Right kidney (tissue), 1 donor: ENCODE measurements around the gene RGS6.
A peak's percentile ranks its signal among the peaks of the same experiment; 100 is the strongest.

Experiments
- DNase-seq: peaks from one replicate; pipeline ENCODE4 v3.0.0-alpha.2; 2016

Gene RGS6

DNA sequence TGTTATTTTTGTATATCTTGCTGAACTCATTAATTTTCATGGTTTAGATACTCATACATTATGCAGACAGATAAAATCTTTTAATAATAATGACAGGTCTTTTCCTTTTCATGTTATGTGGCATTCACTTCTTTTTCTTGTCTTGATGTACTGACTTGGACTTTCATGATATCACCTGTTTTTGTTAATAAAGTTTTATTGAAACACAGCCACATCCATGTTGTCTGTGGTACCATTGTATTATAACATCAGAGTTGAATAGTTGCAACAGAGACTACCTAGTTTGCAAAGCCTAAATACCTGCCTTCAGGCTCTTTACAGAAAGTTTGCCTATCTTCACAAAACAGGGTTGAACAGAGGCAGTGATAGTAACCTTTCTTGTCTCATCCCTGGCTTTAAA lies 85.1 kb downstream of the RGS6 start:
- no peak for DNase-seq

DNA sequence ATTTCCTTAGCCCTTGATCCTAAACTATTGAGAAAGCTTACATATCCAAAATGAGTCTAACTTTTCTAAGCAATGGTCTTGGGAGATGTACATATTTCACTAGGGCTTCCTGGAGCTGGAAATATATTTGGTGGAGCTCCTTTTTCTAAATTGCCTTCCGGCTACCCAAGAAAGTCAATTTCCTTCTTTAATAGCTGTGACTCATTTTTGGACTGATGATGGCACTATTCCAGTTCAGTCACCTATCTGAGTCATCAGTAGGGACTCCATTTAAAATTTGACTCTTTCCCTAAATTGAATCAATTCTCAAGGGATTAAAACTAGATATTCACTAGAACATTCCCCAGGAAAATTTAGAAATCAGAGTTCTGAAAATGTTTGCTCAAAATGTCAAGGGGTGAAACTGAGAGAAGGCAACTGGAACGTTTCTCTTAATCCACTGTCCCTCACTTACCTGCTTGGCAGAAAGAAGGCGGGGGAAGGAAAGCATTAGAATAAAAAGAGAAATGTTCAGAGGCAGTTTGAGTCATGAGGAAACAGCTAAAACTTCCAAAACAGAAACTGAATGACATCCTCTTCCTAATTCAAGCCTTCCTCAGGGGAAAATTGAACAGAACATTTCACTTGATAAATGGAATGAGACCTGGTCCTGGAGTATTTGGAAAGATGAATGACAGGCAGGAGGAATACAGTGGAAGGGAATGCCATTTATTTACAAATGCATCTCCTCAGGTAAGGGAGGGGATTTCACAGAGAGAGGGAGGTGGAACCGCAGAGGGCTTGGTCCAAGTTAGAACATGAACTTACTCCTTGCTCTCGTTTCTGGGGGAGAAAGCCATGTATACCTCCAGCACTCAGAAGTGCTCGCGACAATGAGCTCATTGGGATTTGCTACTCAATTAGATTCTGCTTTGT lies 91.2 kb downstream of the RGS6 start:
- DNase-seq = no peak

DNA sequence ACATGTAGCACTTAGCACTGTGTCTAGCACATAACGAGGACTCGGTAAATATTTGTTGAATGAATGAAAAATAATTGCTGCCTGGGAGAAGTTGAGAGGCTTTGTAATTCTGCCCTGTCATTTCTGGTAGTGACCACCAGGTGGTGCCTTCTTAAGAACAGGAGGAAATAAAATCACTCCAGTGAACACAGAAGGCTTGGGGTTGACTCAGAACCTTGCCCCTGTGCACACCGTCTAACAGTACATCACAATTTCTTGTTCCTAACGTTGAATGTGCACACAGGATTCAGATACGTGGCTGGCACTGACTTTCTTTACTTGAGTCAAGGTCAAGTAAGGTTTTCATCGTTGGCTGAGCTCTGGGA lies 91.8 kb downstream of the RGS6 start:
- DNase-seq = peak; percentile 11

DNA sequence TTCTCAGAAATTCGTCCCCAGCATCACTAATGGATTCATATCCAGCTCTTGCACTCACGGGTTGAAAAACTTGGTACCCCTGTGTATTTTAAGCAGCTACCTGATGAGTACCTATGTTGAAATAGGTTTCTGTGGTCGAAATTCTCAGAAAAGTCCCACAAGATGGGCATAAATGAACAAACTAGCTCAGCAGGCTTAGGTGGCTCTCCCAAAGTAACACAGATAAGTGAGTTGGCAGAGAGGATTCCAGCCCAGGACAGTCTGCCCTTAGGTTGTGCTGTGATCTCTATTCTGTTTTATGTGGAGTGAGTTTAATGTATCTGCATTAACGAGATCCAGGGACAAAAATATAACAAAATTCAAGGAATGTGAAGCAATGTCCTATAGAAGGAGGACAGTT lies 92.3 kb downstream of the RGS6 start:
- no peak for DNase-seq

DNA sequence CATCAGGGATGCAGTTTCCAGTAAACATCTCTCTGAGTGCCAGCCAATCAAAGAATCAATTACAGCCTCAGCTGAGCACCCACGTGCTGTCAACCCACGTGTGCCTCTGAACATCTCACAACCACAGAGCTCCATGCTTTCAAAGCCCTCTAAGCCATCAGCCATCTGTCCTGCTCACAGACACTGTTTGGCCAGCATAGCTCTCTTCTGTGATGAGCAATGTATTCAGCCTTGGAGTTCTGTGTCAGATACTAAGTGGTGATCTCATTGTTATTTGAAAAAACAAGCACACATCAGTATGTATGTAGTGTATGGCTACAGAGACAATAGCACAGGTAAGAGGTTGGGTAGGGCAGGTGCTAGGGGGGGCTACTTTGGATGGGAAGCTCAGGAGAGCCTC lies 94.3 kb downstream of the RGS6 start:
- no peak for DNase-seq

DNA sequence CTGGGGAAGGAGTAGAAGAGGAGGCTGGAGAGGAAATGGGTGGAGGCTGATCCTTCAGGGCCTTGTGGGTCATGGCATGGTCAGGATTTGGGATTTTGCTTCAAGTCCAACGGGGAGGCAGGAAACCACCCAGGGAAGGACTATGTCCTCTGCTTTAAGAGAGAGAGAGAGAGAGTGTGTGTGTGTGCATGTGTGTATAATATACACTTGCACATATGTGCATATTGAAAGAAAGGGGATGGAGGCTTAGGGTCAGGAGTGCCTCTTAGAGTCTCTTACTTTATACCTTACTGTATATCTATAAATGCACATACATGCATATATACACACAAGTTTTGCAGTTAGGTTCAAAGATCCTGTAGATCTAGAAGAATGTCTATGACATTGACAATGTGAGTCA lies 94.8 kb downstream of the RGS6 start:
- no peak for DNase-seq

DNA sequence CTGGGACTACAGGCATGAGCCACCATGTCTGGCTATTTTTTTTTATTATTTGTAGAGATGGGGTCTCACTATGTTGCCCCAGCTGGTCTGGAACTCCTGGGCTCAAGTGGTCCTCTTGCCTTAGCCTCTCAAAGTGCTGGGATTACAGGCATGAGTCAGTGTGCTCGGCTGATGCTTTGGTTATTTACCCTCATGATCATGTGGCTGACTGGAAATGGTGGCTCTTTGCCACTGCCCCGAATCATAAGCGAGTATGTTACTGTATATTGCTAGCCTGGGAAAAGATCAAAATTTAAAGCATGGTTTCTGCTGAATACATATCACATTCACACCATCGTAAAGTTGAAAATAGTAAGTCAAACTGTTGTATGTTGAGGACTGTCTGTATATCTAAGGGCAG lies 101.1 kb downstream of the RGS6 start:
- DNase-seq = no peak

DNA sequence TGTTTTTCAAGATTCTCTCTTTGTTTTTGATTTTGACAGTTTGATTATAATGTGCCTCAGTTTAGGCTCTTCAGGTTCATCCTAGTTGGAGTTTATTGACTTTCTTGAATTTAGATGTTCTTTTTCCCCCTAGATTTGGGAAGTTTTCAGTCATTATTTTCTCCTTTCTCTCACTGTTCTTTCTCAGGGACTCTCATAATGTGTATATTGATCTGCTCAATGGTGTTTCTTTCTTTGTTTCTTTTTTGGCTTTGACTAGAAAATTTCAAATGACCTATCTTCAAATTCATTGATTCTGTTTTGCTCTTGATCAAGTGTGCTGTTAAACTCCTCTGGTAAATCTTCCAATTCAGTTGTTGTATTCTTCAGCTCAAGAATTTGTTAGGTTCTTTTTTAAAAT lies 108.3 kb downstream of the RGS6 start:
- DNase-seq = no peak

DNA sequence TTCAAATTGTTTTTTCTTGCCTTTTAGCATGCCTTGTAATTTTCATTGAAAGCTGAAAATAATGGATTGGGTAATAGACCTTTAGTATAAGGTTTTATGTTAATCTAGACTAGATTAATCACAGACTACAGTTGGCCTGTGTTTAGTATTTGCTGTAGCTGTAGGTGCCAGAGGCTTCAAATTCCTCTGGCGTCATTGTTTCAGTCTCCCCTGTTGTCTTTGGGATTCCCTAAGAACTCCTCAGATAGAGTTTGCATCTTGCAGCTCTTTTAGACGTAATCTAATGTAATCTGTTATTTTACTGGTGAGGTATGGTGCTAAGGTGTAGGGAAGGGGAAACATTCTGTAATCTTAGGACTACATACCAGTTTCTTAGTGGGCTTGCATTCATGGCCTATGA lies 113.0 kb downstream of the RGS6 start:
- DNase-seq = no peak

DNA sequence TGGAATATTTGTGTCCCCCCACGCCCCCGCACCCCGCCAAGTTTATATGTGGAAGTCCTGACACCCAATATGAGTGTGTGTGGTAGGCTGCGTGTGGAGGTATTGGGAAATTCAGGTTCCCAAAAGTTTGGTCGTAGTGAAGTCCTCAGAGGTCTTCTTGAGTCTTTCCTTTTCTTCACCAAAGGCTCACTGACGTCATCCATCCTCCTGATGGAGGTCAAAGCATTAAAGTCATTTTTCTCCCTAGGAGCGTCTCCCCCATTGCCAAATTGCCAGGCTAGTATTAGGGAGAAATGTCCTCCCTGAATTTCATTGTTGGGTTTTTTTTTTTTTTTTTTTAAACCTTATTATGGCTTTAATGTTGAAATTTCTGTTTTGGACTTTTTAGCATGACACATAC lies 113.7 kb downstream of the RGS6 start:
- no peak for DNase-seq

DNA sequence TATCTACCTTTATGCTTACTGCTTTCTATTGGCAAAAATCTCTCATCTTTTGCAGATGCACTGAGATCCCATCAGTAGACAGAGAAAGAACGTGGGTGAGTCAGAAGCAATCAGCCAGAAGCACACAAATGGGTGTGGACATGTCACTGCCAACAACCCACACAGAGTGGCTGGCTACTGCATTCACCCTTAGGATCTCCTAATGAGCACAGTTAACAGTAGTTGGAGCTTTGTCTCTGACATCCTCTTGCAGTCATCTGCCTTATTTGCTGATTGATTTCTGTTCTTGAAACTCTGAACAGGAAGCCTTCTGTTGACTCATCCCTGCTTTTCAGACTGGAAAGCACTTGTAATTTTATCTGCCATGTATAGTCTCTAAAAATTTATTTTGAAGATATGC lies 117.2 kb downstream of the RGS6 start:
- DNase-seq = no peak

DNA sequence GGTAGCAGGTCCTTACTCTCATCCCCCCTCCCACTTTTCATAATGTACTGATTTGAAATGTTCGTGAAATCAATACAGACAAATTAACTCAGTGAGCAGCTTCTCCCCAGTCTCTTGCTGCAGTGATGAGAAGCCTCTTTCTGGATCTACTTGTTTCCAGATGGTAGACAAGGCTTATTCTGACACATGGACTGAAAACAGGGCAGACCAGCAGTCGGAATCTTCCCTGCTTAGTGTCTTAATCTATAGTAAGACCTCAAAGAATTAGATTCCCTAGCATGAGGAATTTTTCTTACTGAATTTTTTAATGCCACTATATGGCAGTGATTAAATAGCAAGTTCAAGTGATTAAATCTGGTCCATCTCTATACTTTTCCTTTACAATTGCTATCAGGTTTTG lies 120.1 kb downstream of the RGS6 start:
- DNase-seq = no peak

DNA sequence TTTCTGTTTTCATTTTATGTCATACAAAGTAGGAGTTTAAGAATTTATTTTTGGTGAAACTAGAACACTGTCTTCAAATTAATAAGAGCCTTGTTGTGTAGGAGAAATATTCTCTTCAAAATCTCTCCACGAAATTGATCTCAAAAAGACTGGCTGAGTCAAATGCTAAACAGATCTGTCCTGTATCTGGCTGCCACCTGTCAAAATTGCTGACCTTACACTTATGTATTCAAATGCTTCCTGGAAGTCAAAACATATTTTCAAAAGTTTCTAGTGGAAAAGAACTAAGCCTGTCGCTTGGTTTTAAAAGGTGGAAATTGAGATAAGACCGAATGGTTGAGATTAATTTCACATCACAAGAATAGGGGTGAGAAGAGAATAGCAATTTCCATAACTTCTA lies 121.4 kb downstream of the RGS6 start:
- DNase-seq = no peak

DNA sequence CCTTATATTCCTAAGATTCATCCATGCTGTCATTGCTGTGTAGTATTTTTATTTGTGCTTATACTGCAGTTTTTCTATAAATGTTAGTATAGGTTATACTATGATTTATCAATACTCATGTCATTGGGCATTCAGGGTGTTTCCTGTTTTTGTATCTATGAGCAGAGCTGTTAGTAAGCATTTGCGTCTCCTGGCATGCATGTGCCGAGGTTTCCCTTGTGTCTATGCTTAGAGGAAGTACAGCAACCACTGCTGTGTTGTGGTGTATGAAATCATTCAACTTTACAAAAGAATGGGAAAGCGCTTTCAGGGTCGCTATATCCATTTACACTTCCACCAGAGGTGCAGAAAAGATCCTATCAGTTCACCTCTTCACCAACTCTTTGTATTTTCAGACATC lies 122.7 kb downstream of the RGS6 start:
- no peak for DNase-seq

DNA sequence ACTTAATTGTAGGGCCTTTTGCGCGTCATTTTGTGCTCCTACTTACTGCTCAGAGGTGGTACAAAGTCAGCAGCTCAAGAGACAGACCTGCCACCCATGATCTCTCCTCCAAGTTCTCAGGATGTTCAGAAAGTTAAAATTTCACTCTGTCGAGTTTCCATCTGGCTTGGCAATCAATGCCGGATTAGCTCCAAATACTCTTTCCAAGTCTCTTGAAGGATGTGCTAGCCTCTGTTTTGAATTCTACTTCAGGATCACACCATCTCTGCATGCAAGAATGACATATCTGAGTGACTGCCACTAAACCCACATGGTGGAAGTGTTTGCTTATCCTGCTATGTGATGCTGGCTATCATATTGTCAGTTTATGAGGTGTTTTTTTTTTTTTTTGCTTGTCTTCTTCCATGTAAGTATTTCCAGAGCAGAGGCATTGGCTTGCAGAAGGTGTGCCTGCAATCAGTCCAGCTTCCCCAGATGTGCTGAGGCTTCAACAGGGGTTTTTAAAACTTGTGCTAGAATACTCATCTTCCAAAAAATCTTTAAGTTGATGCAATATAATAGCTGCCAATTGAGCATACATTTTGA lies 125.6 kb downstream of the RGS6 start:
- no peak for DNase-seq

DNA sequence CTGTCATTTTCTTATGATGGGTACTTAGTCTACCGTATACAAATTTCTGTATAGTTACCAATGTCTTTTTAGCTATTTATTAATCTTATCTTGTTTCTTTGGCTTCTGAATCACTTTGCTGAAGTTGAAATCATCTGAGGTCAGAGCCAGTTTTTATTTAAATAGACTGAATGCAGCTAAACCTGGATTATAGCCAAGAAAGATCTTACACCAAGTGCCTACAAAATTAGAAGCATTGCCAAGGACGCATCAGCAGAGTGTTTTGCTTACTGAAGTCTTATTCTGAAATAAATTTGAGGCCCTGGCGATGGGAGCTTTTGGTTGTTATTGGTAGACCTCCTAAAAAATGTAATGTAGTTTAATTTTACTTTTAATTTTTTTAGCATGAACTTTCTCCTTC lies 128.2 kb downstream of the RGS6 start:
- no peak for DNase-seq

DNA sequence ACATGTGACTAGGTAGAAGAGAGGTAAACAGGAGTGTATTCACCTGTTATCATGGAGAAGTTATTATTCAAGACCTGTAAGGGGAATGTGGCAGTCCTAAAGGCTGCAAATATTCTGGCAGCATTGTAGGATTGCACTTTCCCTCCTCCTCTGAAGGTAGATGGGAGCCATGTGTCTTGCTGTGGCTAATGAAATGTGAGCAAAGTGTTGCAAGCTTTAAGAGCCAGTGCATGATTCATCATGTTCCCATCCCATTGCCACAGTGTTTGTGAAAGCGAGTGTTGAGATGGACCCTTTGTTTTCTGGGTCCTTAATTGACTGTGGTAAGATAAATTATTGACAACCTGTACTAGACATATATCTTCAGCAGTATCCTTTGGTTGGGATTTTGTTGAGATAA lies 128.7 kb downstream of the RGS6 start:
- DNase-seq = no peak

DNA sequence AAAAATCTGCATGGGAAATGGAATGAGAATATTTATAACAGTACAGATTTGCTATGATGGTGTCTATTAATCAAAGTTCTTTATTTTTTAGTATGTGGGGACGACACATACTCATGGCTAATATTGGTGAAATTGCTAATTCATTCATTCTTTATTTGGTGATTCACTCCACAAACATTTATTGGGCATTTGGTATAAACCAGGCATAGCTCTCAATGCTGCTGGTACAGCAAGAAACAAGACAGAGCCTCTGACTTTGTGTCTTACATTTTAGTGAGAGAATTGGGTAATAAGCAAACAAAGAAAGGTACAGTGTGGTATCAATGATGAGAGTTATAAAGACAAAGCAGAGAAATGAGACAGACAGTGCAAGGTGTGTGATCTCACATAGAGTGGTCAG lies 129.5 kb downstream of the RGS6 start:
- no peak for DNase-seq

DNA sequence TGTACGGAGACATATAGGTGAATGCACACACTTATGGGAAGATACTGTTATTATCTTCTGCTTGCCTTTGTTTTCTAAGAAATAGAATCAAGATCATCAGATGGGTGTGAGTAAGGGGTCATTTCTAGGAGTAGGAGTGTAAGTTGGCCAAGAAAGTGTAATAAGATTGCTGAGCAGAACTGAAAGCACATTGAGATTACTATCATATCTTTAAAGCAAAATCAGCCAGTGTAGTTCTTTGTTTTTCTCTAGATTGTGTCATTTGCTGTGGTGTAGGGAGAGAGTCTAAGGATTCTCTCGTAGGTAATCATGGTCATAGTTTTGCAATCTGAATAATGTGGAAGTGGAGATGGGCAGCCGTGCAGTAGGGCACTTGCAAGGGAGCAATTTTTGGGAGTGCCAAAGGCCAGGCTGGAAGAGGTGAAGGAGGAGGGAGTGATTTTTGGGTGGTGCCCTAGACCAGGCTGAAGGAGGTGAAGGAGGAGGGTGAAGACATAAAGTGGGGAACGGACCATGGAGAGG lies 131.6 kb downstream of the RGS6 start:
- DNase-seq = no peak

DNA sequence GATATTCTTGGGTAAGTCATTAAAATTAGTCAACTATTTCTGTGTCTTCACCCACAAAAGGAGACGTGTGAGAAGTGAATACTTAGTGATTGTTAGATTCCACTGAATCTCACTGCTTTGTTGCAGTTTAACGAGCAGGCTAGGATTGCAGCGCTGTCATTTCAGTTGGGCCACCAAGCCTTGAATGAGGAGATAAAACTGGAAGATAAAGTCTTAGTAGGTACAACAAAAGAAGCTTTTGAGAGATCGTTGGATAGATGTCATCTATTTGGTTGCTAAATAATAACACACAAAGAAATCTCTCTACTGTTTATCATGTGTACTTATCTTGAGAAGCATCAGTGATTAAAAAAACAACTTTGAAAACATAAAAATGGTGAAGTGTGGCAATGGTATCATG lies 132.3 kb downstream of the RGS6 start:
- no peak for DNase-seq

DNA sequence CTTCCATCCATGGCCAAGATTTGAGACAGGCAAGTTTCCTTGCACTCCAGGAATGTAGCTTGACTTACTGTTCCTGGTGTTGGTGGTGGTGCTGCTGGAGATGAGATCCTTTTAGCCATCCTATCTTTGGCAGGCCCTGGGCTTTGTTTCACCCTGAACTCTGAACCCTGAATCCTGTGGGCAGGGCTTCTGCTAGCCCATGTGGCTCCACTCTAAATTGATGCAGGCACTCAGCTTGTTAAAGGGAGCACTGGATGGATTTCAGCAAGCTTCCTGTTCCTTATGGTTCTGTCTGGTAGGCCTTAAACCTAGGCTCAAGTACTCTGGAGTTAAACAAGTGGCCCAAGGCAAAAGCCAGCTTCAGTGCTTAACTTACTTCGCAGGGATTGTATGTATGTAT lies 138.2 kb downstream of the RGS6 start:
- DNase-seq = no peak

DNA sequence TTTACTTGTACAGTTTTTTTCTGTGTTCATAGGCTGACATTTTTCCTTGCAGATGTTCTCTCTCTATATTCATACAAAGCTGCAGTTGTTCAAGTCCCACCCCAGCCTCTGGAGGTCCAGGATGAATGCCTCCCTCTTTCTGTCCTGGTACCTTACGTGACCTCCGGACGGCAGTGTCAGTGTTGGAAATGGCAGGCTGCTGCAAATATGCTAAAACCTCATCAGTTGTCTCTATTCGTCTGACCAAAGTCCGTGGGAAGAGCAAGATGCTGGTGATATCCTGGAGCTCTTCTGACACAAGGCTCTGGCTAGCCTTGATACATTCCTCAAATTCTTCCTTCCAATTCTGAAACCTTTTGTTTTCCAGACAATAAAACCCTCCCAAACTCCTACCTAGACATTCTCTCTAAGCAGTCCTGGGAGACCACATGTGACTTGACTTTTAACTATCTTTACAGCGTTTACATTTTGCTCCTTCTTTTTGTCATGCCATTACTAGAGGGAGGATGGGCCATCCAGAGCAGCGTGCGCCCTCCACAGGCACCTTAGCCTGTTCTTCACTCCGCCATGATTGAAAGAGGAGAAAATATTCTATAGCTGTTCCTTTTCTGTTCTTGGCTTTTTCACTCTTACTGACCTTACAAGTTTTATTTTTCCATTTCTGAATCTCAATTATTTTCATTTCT lies 143.6 kb downstream of the RGS6 start:
- no peak for DNase-seq

DNA sequence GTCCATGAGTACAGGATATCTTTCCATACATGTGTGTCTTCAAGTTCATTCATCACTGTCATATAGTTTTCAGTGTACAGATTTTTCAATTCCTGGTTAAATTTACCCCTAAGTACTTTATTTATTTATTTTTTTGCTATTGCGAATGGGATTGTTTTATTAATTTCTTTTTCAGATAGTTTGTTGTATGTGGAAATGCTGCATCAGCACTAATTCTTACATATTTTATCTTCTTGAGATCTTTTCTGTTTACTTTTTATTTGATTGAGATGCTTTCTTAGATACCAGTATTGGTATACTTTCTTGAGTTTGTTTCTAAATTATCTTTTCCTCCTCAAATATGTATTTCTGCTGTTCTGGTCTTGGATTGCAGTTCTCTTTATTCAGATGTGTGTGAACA lies 148.9 kb downstream of the RGS6 start:
- DNase-seq = no peak

DNA sequence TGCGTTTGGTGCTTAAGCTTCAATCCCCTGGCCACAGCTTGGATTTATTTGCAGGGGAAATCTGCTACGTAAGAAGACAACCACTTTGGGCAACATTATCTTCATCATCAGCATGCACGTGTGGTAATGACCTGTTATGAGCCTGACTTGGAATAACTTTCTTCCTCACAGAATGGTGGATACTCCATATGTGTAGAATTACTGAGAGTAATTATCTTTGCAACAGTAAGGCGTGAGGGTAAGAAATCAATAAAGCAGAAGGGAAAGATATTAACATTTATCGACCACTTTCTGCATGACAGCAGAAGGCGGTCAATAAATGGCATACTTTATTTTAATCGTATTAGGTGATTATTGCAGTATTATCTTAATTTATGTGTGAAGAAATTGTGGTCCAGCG lies 152.7 kb downstream of the RGS6 start:
- no peak for DNase-seq
